ENCODE measurements around the gene HOXB6. TPM values are rescaled to one million over a fixed set of nuclear protein-coding genes. Genes with fewer than 3 reads are reported as not detected.

The HOXB6 gene
- total RNA-seq, 1 donor from 2014 or later = 11.5 TPM

GRCh38 chr17:48567646-48568354, 37.0 kb downstream of the HOXB6 start:
- Mint-ChIP-seq H3K4me3 (no peak overlapping the region), H3K9me3 (no peaks in the 10 kb centered on the region), H3K4me1 (peaks cover 24% of the 10 kb centered on the region), H3K36me3 (ENCODE audit: low read depth) (peaks cover 2% of the 10 kb centered on the region), H3K27ac (ENCODE audit: unreplicated experiment) (no peak overlapping the region), H3K27me3 (ENCODE audit: low read depth) (peaks cover 12% of the 10 kb centered on the region)
- no peak for DNase-seq (ENCODE audit: low read depth, low spot score)
- TF ChIP-seq, protein P1, sequence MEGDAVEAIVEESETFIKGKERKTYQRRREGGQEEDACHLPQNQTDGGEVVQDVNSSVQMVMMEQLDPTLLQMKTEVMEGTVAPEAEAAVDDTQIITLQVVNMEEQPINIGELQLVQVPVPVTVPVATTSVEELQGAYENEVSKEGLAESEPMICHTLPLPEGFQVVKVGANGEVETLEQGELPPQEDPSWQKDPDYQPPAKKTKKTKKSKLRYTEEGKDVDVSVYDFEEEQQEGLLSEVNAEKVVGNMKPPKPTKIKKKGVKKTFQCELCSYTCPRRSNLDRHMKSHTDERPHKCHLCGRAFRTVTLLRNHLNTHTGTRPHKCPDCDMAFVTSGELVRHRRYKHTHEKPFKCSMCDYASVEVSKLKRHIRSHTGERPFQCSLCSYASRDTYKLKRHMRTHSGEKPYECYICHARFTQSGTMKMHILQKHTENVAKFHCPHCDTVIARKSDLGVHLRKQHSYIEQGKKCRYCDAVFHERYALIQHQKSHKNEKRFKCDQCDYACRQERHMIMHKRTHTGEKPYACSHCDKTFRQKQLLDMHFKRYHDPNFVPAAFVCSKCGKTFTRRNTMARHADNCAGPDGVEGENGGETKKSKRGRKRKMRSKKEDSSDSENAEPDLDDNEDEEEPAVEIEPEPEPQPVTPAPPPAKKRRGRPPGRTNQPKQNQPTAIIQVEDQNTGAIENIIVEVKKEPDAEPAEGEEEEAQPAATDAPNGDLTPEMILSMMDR (conservative IDR thresholded peaks at IDR 0.05) = no peak

GRCh38 chr17:48567209-48567608, 37.6 kb downstream of the HOXB6 start:
- peaks cover 18% of the 10 kb centered on the region for H3K27me3 Mint-ChIP-seq (ENCODE audit: low read depth)
- peaks cover 30% of the 10 kb centered on the region for H3K4me1 Mint-ChIP-seq
- no peak overlapping the region for H3K27ac Mint-ChIP-seq (ENCODE audit: unreplicated experiment)
- no peaks in the 10 kb centered on the region for H3K9me3 Mint-ChIP-seq
- H3K36me3 Mint-ChIP-seq (ENCODE audit: low read depth) = peaks cover 2% of the 10 kb centered on the region
- H3K4me3 Mint-ChIP-seq = no peak overlapping the region
- no peak for DNase-seq (ENCODE audit: low read depth, low spot score)
- TF ChIP-seq, protein P1 (conservative IDR thresholded peaks at IDR 0.05) = no peak

GRCh38 chr17:48566717-48567116, 38.1 kb downstream of the HOXB6 start:
- TF ChIP-seq, protein P1 (conservative IDR thresholded peaks at IDR 0.05) = no peak
- H3K27me3 Mint-ChIP-seq (ENCODE audit: low read depth) = peaks cover 22% of the 10 kb centered on the region
- DNase-seq (ENCODE audit: low read depth, low spot score) = no peak
- no peak overlapping the region for H3K4me3 Mint-ChIP-seq
- H3K4me1 Mint-ChIP-seq = peaks cover 31% of the 10 kb centered on the region
- H3K9me3 Mint-ChIP-seq = no peaks in the 10 kb centered on the region
- H3K27ac Mint-ChIP-seq (ENCODE audit: unreplicated experiment) = no peak overlapping the region
- H3K36me3 Mint-ChIP-seq (ENCODE audit: low read depth) = peaks cover 2% of the 10 kb centered on the region

- Mint-ChIP-seq H3K36me3 (ENCODE audit: low read depth) (peaks cover 2% of the 10 kb centered on the region), H3K27me3 (ENCODE audit: low read depth) (peaks cover 28% of the 10 kb centered on the region), H3K4me1 (peaks cover 30% of the 10 kb centered on the region), H3K27ac (ENCODE audit: unreplicated experiment) (no peak overlapping the region), H3K4me3 (no peak overlapping the region), H3K9me3 (no peaks in the 10 kb centered on the region)
- TF ChIP-seq, protein P1 (conservative IDR thresholded peaks at IDR 0.05) = no peak
- DNase-seq (ENCODE audit: low read depth, low spot score) = no peak
Observed at GRCh38 chr17:48565925-48566710, 38.7 kb downstream of the HOXB6 start.

GRCh38 chr17:48565022-48565554, 39.7 kb downstream of the HOXB6 start:
- TF ChIP-seq, protein P1 (conservative IDR thresholded peaks at IDR 0.05) = no peak
- Mint-ChIP-seq H3K27me3 (ENCODE audit: low read depth) (peaks cover 39% of the 10 kb centered on the region), H3K36me3 (ENCODE audit: low read depth) (peaks cover 2% of the 10 kb centered on the region), H3K9me3 (no peaks in the 10 kb centered on the region), H3K4me1 (peaks cover 30% of the 10 kb centered on the region), H3K27ac (ENCODE audit: unreplicated experiment) (peak overlapping the region; percentile 69), H3K4me3 (no peak overlapping the region)
- no peak for DNase-seq (ENCODE audit: low read depth, low spot score)
